Osteocyte (in vitro differentiated cells): ENCODE measurements around the gene PTPRN2. TPM values are rescaled to one million over a fixed set of nuclear protein-coding genes. Genes with fewer than 3 reads are reported as not detected.

ENCODE experiments used
- DNase-seq: peaks from one replicate; pipeline ENCODE4 v3.0.0; 2021; ENCODE audit warnings: mixed read lengths; ENCODE audit not compliant: unreplicated experiment; ENCODE audit errors: extremely low spot score
- H3K27ac Mint-ChIP-seq: one replicate; pipeline ENCODE4 v1.8.0; 2021; ENCODE audit warnings: mild to moderate bottlenecking, mixed read lengths; ENCODE audit not compliant: unreplicated experiment
- H3K27me3 Mint-ChIP-seq: one replicate; pipeline ENCODE4 v1.8.0; 2021; ENCODE audit warnings: mixed read lengths; ENCODE audit not compliant: unreplicated experiment
- H3K36me3 Mint-ChIP-seq: one replicate; pipeline ENCODE4 v1.8.0; 2021; ENCODE audit warnings: mixed read lengths; ENCODE audit not compliant: unreplicated experiment
- H3K4me1 Mint-ChIP-seq: one replicate; pipeline ENCODE4 v1.8.0; 2021; ENCODE audit warnings: mixed read lengths; ENCODE audit not compliant: unreplicated experiment
- H3K4me3 Mint-ChIP-seq: one replicate; pipeline ENCODE4 v1.8.0; 2021; ENCODE audit warnings: mild to moderate bottlenecking, moderate library complexity, mixed read lengths; ENCODE audit not compliant: unreplicated experiment
- H3K9me3 Mint-ChIP-seq: one replicate; pipeline ENCODE4 v1.8.0; 2021; ENCODE audit warnings: mixed read lengths; ENCODE audit not compliant: unreplicated experiment
- total RNA-seq: library from RNA; stranded (reverse); gene quantifications from 2 replicates; pipeline ENCODE4 v1.2.1, GENCODE V29; 2021
- TF ChIP-seq, protein P1 (sequence below): fragments of 200-600 bp; sonication (generic); IDR thresholded peaks from 2 replicates; pipeline ENCODE4 v1.5.0; 2021; ENCODE audit warnings: antibody characterized with exemption, mild to moderate bottlenecking, moderate library complexity

The PTPRN2 gene
- total RNA-seq, 1 donor from 2014 or later = 0.59 TPM

GRCh38 chr7:157584420-157584819, 1003.2 kb downstream of the PTPRN2 start:
- TF ChIP-seq, protein P1, sequence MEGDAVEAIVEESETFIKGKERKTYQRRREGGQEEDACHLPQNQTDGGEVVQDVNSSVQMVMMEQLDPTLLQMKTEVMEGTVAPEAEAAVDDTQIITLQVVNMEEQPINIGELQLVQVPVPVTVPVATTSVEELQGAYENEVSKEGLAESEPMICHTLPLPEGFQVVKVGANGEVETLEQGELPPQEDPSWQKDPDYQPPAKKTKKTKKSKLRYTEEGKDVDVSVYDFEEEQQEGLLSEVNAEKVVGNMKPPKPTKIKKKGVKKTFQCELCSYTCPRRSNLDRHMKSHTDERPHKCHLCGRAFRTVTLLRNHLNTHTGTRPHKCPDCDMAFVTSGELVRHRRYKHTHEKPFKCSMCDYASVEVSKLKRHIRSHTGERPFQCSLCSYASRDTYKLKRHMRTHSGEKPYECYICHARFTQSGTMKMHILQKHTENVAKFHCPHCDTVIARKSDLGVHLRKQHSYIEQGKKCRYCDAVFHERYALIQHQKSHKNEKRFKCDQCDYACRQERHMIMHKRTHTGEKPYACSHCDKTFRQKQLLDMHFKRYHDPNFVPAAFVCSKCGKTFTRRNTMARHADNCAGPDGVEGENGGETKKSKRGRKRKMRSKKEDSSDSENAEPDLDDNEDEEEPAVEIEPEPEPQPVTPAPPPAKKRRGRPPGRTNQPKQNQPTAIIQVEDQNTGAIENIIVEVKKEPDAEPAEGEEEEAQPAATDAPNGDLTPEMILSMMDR = no peak
- H3K9me3 Mint-ChIP-seq = no peaks in the 10 kb centered on the region
- no peaks in the 10 kb centered on the region for H3K4me1 Mint-ChIP-seq
- no peak overlapping the region for H3K27ac Mint-ChIP-seq
- no peak overlapping the region for H3K4me3 Mint-ChIP-seq
- peaks cover 5% of the 10 kb centered on the region for H3K27me3 Mint-ChIP-seq
- H3K36me3 Mint-ChIP-seq = no peaks in the 10 kb centered on the region
- no peak for DNase-seq

- Mint-ChIP-seq H3K4me3 (no peak overlapping the region), H3K36me3 (no peaks in the 10 kb centered on the region), H3K4me1 (no peaks in the 10 kb centered on the region), H3K27me3 (peaks cover 8% of the 10 kb centered on the region), H3K27ac (no peak overlapping the region), H3K9me3 (no peaks in the 10 kb centered on the region)
- TF ChIP-seq, protein P1 = no peak
- DNase-seq = no peak
Observed at GRCh38 chr7:157581740-157582139, 1005.9 kb downstream of the PTPRN2 start.

DNA sequence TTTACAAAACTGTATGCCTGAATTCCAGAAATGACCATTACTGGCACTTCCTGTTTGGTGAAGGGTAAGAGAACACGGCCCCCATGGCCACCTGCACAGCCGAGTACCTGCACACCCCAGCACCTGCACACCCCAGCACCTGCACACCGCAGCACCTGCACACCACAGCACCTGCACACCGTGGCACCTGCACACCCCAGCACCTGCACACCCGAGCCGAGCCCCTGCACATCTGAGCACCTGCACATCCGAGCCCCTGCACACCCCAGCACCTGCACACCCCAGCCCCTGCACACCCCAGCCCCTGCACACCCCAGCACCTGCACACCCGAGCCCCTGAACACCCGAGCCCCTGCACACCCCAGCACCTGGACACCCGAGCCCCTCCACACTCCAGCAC, 1007.3 kb downstream of the PTPRN2 start:
- no peak for DNase-seq
- TF ChIP-seq, protein P1 = no peak
- no peaks in the 10 kb centered on the region for H3K4me1 Mint-ChIP-seq
- H3K36me3 Mint-ChIP-seq = no peaks in the 10 kb centered on the region
- H3K27ac Mint-ChIP-seq = no peak overlapping the region
- H3K27me3 Mint-ChIP-seq = peaks cover 6% of the 10 kb centered on the region
- no peak overlapping the region for H3K4me3 Mint-ChIP-seq
- H3K9me3 Mint-ChIP-seq = no peaks in the 10 kb centered on the region

- TF ChIP-seq, protein P1 = no peak
- no peaks in the 10 kb centered on the region for H3K9me3 Mint-ChIP-seq
- peaks cover 2% of the 10 kb centered on the region for H3K27me3 Mint-ChIP-seq
- DNase-seq = no peak
- no peaks in the 10 kb centered on the region for H3K36me3 Mint-ChIP-seq
- H3K4me1 Mint-ChIP-seq = no peaks in the 10 kb centered on the region
- H3K27ac Mint-ChIP-seq = no peak overlapping the region
- no peak overlapping the region for H3K4me3 Mint-ChIP-seq
Observed at GRCh38 chr7:157579425-157579824, 1008.2 kb downstream of the PTPRN2 start.

DNA sequence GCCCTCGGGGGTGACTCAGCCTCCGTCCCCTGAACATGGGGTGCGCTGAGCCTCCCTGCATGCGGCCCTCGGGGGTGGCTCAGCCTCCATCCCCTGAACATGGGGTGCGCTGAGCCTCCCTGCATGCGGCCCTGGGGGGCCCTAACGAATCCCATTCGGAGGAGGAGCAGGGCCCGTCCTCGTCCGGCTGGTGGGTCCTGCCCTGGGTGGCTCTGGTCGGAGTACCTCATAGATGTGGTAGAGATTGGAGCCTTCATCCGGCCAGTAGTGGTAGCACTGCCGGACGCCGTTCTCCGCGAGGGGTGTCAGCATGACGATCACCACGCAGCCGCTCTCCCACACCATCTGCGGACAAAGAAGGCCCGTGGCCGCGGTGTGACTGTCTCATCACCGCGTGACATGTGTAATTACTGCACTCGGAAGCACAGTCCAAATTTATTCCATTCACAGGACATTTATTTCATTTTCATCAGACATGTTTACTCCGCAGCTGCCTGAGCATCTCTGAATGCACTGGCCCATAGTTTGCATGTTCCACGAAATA, 1009.8 kb downstream of the PTPRN2 start:
- H3K4me3 Mint-ChIP-seq = no peak overlapping the region
- no peak for DNase-seq

More for the DNA sequence above, 1009.8 kb downstream of the PTPRN2 start:
- no peaks in the 10 kb centered on the region for H3K9me3 Mint-ChIP-seq
- H3K27ac Mint-ChIP-seq = no peak overlapping the region
- peaks cover 2% of the 10 kb centered on the region for H3K27me3 Mint-ChIP-seq
- no peaks in the 10 kb centered on the region for H3K4me1 Mint-ChIP-seq
- TF ChIP-seq, protein P1 = no peak
- no peaks in the 10 kb centered on the region for H3K36me3 Mint-ChIP-seq
